Measurements from ENCODE around the gene PTGIR.
"Not testable (repeated sequence)": the region's sequence is repeated elsewhere in the genome, so short reads cannot be mapped to it uniquely, and the experiment has no call there.

Gene PTGIR

GRCh38 chr19:46630586-46631205 is 5.8 kb upstream of the PTGIR start:
- DNase-seq (ENCODE audit: extremely low read depth, low read depth) = no peak

GRCh38 chr19:46629546-46630025 is 4.7 kb upstream of the PTGIR start:
- no peak for DNase-seq (ENCODE audit: extremely low read depth, low read depth)
- TF ChIP-seq CTCF (IDR thresholded peaks at IDR 0.05; ENCODE audit: low read depth, low read length) = no peak

More at GRCh38 chr19:46630586-46631205, 5.8 kb upstream of the PTGIR start:
- no peak for TF ChIP-seq CTCF (IDR thresholded peaks at IDR 0.05; ENCODE audit: low read depth, low read length)

- DNase-seq (ENCODE audit: extremely low read depth, low read depth) = not testable (repeated sequence)
These were observed 4.1 kb upstream of the PTGIR start for GRCh38 chr19:46628970-46629369.

- DNase-seq (ENCODE audit: extremely low read depth, low read depth) = no peak
- no peak for TF ChIP-seq CTCF (IDR thresholded peaks at IDR 0.05; ENCODE audit: low read depth, low read length)
These were observed 1.6 kb upstream of the PTGIR start for GRCh38 chr19:46626446-46626845.

GRCh38 chr19:46625731-46626130 is 842 bp upstream of the PTGIR start:
- no peak for DNase-seq (ENCODE audit: extremely low read depth, low read depth)
- TF ChIP-seq CTCF (IDR thresholded peaks at IDR 0.05; ENCODE audit: low read depth, low read length) = no peak

- no peak for TF ChIP-seq CTCF (IDR thresholded peaks at IDR 0.05; ENCODE audit: low read depth, low read length)
- DNase-seq (ENCODE audit: extremely low read depth, low read depth) = no peak
These were observed 880 bp downstream of the PTGIR start for GRCh38 chr19:46623915-46624502.

GRCh38 chr19:46622118-46622446 is 2.8 kb downstream of the PTGIR start:
- no peak for TF ChIP-seq CTCF (IDR thresholded peaks at IDR 0.05; ENCODE audit: low read depth, low read length)

More at GRCh38 chr19:46622118-46622446, 2.8 kb downstream of the PTGIR start:
- no peak for DNase-seq (ENCODE audit: extremely low read depth, low read depth)

All from AG09319 (cell line).